PC-3 (cell line): ENCODE data around the gene CAMTA1.

Source experiments
- EZH2 ChIP-seq: fragments of 300-600 bp; sonication (generic); IDR thresholded peaks from one replicate; pipeline ENCODE4 v1.6.1; 2017; ENCODE audit warnings: antibody characterized with exemption, mild to moderate bottlenecking, low read length; ENCODE audit not compliant: unreplicated experiment
- EZH2phosphoT487 ChIP-seq: fragments of 300-600 bp; sonication (generic); IDR thresholded peaks from 2 replicates; pipeline ENCODE4 v1.6.1; 2018; ENCODE audit warnings: mild to moderate bottlenecking, antibody characterized with exemption, low read length, borderline replicate concordance
- TF ChIP-seq, protein P1 (sequence below): fragments of 300-600 bp; sonication (generic); conservative IDR thresholded peaks from 2 replicates; pipeline ENCODE4 v1.5.1; 2017; ENCODE audit warnings: antibody characterized with exemption, low read depth, mild to moderate bottlenecking, low read length

DNA sequence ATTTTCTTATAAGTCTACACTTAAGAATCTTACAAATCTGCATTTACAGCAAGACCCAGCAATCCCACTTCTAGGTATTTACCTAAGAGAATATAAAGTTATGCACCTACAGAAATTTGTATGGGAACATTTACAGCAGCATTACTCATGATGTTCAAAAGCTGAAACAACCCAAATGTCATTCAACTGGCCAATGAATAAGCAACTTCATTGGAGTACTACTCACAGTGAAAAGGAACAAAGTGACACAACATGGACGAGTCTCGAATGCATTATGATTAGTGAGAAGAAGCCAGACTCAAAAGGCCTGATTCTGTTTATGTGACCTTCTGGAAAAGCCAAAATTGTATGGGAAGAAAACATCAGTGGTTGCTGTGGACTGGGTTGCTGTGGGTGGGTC is 116.9 kb downstream of the CAMTA1 start:
- TF ChIP-seq, protein P1, sequence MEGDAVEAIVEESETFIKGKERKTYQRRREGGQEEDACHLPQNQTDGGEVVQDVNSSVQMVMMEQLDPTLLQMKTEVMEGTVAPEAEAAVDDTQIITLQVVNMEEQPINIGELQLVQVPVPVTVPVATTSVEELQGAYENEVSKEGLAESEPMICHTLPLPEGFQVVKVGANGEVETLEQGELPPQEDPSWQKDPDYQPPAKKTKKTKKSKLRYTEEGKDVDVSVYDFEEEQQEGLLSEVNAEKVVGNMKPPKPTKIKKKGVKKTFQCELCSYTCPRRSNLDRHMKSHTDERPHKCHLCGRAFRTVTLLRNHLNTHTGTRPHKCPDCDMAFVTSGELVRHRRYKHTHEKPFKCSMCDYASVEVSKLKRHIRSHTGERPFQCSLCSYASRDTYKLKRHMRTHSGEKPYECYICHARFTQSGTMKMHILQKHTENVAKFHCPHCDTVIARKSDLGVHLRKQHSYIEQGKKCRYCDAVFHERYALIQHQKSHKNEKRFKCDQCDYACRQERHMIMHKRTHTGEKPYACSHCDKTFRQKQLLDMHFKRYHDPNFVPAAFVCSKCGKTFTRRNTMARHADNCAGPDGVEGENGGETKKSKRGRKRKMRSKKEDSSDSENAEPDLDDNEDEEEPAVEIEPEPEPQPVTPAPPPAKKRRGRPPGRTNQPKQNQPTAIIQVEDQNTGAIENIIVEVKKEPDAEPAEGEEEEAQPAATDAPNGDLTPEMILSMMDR, result no peak
- TF ChIP-seq EZH2phosphoT487 (no peak), EZH2 (no peak)
